Breast epithelium (tissue), 4 donors: Measurements from ENCODE around the gene NEU1. TPM values are rescaled to one million over a fixed set of nuclear protein-coding genes. Genes with fewer than 3 reads are reported as not detected.
"Not testable (repeated sequence)": the region's sequence is repeated elsewhere in the genome, so short reads cannot be mapped to it uniquely, and the experiment has no call there.

ENCODE experiments used
- DNase-seq, 2 donors: peaks; one replicate each; pipeline ENCODE4 v3.0.0-alpha.2; 2019; ENCODE audit warnings: low spot score in 2 of 2
- H3K27ac ChIP-seq, 2 donors: fragments of 200-600 bp; sonication (generic) in 1 of 2; one replicate each; pipeline ENCODE4 v1.5.1; 2016 to 2019; ENCODE audit warnings: mild to moderate bottlenecking in 1 of 2
- H3K27me3 ChIP-seq, 2 donors: fragments of 200-600 bp; sonication (generic) in 1 of 2; one replicate each; pipeline versions ENCODE4 v1.5.1 to v1.6.0; 2017 to 2019; ENCODE audit warnings: control low read depth in 1 of 2, mild to moderate bottlenecking in 1 of 2
- H3K36me3 ChIP-seq: fragments of 200-600 bp; one replicate; pipeline ENCODE4 v1.5.1; 2019
- H3K4me1 ChIP-seq, 2 donors: fragments of 200-600 bp; sonication (generic); one replicate each; pipeline ENCODE4 v1.5.1; 2016 to 2019; ENCODE audit warnings: control low read depth in 1 of 2
- H3K4me3 ChIP-seq, 3 donors: fragments of 200-600 bp; sonication (generic); 1 replicate in 2 of 3; 2 replicates in 1 of 3; pipeline ENCODE4 v1.5.1; 2016 to 2019; ENCODE audit warnings: mild to moderate bottlenecking in 3 of 3, moderate library complexity in 2 of 3
- H3K9me3 ChIP-seq, 2 donors: fragments of 200-600 bp; sonication (generic) in 1 of 2; one replicate each; pipeline ENCODE4 v1.5.1; 2016 to 2019; ENCODE audit warnings: control low read depth in 1 of 2
- POLR2A ChIP-seq: fragments of 450-650 bp; IDR thresholded peaks from one replicate; pipeline ENCODE4 v1.6.1; 2016; ENCODE audit warnings: antibody characterized with exemption, mild to moderate bottlenecking, moderate library complexity
- POLR2AphosphoS5 ChIP-seq, 3 donors: sonication (generic); formaldehyde crosslinking; IDR thresholded peaks; one replicate each; pipeline ENCODE4 v1.6.1; 2017; ENCODE audit warnings: antibody characterized with exemption in 3 of 3
- intact Hi-C: fragments of 100-400 bp; cut with DNase I; formaldehyde crosslinking; loops from one replicate; pipeline ENCODE4 v1.15.1; 2023; ENCODE audit warnings: low total_unique reads
- total RNA-seq, 3 donors: library from RNA; depleted of rRNA; stranded (reverse); fragments of >200 nt; gene quantifications; one replicate each; pipeline ENCODE4 v1.1.0, GENCODE V29; 2016
- TF ChIP-seq, protein P1 (sequence below), 3 donors: fragments of 450-650 bp; IDR thresholded peaks; one replicate each; pipeline ENCODE4 v1.5.1; 2016 to 2017; ENCODE audit warnings: antibody characterized with exemption in 3 of 3, mild to moderate bottlenecking in 3 of 3, moderate library complexity in 3 of 3

Gene NEU1
- total RNA-seq, 3 donors from 2014 or later: 44.6 to 57.3 (median 48.9) TPM

DNA sequence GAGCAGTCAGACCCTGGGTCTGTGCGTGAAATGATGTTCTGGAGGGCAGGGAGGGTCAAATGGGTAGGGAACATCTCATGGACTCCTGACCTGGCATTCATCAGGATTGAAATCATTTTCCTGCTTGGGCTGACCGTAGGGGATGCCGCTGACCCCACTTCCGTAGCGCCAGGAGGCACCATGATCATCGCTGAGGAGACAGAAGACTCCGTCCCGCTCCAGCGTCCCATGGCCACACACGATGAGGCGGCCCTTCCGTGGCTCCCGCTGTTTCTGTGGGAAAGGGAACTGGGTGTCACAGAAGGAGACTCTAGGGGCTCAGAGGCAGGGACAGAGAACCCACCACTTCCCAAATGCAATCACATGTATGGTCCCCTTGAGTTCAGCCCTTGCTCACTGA lies 2.3 kb downstream of the NEU1 start:
- Histone ChIP-seq H3K36me3 (no peaks in the 10 kb centered on the region), H3K4me1 (peaks cover 5 to 6% of the 10 kb centered on the region in 2 donors), H3K9me3 (no peaks in the 10 kb centered on the region), H3K27ac (no peak overlapping the region), H3K27me3 (no peaks in the 10 kb centered on the region), H3K4me3 (no peak overlapping the region)
- TF ChIP-seq POLR2AphosphoS5 (IDR thresholded peaks at IDR 0.05) (no peak), POLR2A (no peak)
- TF ChIP-seq, protein P1, sequence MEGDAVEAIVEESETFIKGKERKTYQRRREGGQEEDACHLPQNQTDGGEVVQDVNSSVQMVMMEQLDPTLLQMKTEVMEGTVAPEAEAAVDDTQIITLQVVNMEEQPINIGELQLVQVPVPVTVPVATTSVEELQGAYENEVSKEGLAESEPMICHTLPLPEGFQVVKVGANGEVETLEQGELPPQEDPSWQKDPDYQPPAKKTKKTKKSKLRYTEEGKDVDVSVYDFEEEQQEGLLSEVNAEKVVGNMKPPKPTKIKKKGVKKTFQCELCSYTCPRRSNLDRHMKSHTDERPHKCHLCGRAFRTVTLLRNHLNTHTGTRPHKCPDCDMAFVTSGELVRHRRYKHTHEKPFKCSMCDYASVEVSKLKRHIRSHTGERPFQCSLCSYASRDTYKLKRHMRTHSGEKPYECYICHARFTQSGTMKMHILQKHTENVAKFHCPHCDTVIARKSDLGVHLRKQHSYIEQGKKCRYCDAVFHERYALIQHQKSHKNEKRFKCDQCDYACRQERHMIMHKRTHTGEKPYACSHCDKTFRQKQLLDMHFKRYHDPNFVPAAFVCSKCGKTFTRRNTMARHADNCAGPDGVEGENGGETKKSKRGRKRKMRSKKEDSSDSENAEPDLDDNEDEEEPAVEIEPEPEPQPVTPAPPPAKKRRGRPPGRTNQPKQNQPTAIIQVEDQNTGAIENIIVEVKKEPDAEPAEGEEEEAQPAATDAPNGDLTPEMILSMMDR (IDR thresholded peaks at IDR 0.05): no peak
- intact Hi-C loops: no loop called here
- no peak for DNase-seq

GRCh38 chr6:31859923-31860322 lies 2.7 kb downstream of the NEU1 start:
- H3K27ac ChIP-seq: no peak overlapping the region
- DNase-seq: no peak
- H3K36me3 ChIP-seq: no peaks in the 10 kb centered on the region
- no peaks in the 10 kb centered on the region for H3K9me3 ChIP-seq
- TF ChIP-seq POLR2AphosphoS5 (IDR thresholded peaks at IDR 0.05): no peak
- TF ChIP-seq POLR2A: no peak
- TF ChIP-seq, protein P1 (IDR thresholded peaks at IDR 0.05): no peak
- intact Hi-C loops: no loop called here
- peaks cover 5 to 6% of the 10 kb centered on the region in 2 donors for H3K4me1 ChIP-seq
- H3K27me3 ChIP-seq: no peaks in the 10 kb centered on the region
- H3K4me3 ChIP-seq: no peak overlapping the region

DNA sequence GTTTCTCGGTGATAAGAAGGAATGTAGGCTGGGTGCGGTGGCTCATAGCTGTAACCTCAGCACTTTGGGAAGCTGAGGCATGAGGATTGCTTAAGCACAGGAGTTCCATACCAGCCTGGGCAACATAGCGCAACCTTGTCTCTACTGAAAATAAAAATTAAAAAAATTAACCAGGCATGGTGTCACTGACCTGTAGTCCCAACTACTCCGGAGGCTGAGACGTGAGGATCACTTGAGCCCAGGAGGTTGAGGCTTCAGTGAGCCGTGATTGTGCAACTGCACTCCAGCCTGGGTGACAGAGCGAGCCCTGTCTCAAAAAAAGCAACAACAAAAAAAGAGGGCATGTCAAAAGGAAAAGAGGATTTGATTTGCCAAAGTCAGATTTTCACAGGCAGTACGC lies 3.9 kb downstream of the NEU1 start:
- H3K27ac ChIP-seq: no peak overlapping the region
- TF ChIP-seq, protein P1 (IDR thresholded peaks at IDR 0.05): no peak
- TF ChIP-seq POLR2A: no peak
- no peak for TF ChIP-seq POLR2AphosphoS5 (IDR thresholded peaks at IDR 0.05)

GRCh38 chr6:31857774-31858173 lies 4.8 kb downstream of the NEU1 start:
- H3K9me3 ChIP-seq, DNase-seq, H3K27me3 ChIP-seq, H3K36me3 ChIP-seq, H3K4me3 ChIP-seq, intact Hi-C loops, H3K27ac ChIP-seq, H3K4me1 ChIP-seq: not testable (repeated sequence)

More for the DNA sequence above, 3.9 kb downstream of the NEU1 start:
- Histone ChIP-seq H3K36me3 (no peaks in the 10 kb centered on the region), H3K9me3 (no peaks in the 10 kb centered on the region), H3K27me3 (no peaks in the 10 kb centered on the region), H3K4me3 (no peak overlapping the region), H3K4me1 (peaks cover 5 to 6% of the 10 kb centered on the region in 2 donors)
- intact Hi-C loops: no loop called here
- DNase-seq: no peak

DNA sequence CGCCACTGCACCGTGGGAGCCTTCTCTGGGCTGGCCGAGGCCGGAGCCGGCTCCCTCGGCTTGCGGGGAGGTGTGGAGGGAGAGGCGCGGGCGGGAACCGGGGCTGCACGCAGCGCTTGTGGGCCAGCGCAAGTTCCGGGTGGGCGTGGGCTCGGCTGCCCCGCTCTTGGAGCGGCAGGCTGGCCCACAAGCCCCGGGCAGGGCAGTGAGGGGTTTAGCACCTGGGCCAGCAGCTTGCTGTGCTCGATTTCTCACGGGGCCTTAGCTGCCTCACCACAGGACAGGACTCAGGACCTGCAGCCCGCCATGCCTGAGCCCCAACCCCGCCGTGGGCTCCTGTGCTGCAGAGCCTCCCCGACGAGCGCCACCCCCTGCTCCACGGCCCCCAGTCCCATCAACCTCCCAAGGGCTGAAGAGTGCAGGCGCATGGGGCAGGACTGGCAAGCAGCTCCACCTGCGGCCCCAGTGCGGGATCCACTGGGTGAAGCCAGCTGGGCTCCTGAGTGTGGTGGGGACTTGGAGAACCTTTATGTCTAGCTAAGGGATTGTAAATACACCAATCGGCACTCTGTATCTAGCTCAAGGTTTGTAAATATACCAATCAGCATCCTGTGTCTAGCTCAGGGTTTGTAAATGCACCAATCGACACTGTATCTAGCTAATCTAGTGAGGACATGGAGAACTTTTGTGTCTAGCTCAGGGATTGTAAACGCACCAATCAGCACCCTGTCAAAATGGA lies 10.5 kb downstream of the NEU1 start:
- intact Hi-C loops, DNase-seq, H3K36me3 ChIP-seq, H3K27me3 ChIP-seq, H3K4me1 ChIP-seq, H3K9me3 ChIP-seq, H3K4me3 ChIP-seq, H3K27ac ChIP-seq: not testable (repeated sequence)

DNA sequence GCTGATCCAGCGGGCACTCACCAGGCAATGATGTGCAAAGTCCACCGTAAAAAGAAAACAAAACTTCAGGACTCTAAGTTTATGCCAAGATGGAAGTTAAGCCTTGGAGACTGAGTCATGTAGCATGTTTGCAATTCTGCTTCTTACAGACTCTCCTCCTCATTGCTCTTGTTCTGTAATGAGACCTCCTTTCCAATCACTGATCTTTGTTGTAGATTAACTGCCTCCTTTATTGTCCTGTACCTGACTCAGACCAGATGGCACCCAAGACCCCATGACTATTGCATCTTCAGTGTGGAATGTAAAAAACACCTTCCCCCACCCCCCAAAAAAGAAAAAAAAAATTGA lies 11.2 kb downstream of the NEU1 start:
- intact Hi-C loops: no loop called here

More for the DNA sequence above, 11.2 kb downstream of the NEU1 start:
- Histone ChIP-seq H3K4me1 (no peaks in the 10 kb centered on the region), H3K36me3 (no peaks in the 10 kb centered on the region), H3K9me3 (no peaks in the 10 kb centered on the region), H3K27ac (no peak overlapping the region), H3K4me3 (no peak overlapping the region), H3K27me3 (no peaks in the 10 kb centered on the region)
- DNase-seq: no peak
- TF ChIP-seq POLR2A (no peak), POLR2AphosphoS5 (IDR thresholded peaks at IDR 0.05) (no peak)
- TF ChIP-seq, protein P1 (IDR thresholded peaks at IDR 0.05): no peak
